Hindlimb muscle (tissue), 1 donor: ENCODE measurements around the gene CDK8. TPM values are rescaled to one million over a fixed set of nuclear protein-coding genes. Genes with fewer than 3 reads are reported as not detected.
"Not testable (repeated sequence)": the region's sequence is repeated elsewhere in the genome, so short reads cannot be mapped to it uniquely, and the experiment has no call there.

Experiments
- DNase-seq: peaks from one replicate; pipeline ENCODE4 v3.0.0-alpha.2; 2013
- polyA plus RNA-seq: library from polyadenylated mRNA; unstranded; fragments of 120-200 nt; gene quantifications from one replicate; pipeline ENCODE4 v1.2.1, GENCODE V29; 2013; ENCODE audit not compliant: insufficient read length

The CDK8 gene
- 19.9 TPM for polyA plus RNA-seq

GRCh38 chr13:26253787-26254582 lies at the start of gene CDK8:
CDK8 (plus strand) TSS chr13:26254129; CDS start chr13:26254642, 513 bp downstream.
- DNase-seq = peak; percentile 94

DNA sequence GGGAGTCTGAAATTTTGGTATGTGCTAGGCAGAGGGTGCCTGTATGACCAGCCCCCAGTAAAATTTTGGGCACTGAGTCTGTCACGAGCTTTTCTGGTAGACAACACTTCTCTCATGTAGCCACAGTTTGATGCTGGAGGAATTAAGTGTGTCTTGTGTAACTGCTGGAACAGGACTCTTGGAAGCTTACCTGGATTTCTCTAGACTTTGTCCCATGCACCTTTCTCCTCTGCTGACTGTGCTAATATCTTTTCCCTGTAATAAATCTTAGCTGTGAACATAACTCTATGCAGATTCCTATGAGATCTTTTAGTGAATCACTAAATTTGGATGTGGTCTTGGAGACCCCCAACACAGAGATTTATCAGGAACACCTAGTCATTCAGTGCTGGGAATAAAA lies 45.6 kb upstream of the CDK8 start:
- DNase-seq = no peak

DNA sequence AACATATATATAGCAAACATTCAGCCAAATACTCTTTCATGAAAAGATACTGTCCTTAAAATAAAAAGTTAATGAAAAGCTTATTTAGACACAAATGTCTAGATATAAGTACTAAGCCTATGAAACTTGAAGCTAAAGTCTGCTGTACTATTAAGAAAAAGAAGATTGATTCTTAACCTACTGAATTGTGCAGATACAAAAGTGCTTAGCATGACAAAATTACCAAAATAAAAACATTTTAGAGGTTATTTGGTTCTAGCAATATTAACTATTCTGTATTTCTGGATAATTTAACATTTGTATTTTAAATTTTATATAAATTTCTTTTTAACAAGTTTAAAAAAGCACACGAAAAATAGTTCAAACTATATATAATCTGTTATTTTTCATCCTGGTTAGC lies 40.6 kb upstream of the CDK8 start:
- no peak for DNase-seq

- DNase-seq = no peak
Measured at GRCh38 chr13:26213982-26214381, 39.9 kb upstream of the CDK8 start.

DNA sequence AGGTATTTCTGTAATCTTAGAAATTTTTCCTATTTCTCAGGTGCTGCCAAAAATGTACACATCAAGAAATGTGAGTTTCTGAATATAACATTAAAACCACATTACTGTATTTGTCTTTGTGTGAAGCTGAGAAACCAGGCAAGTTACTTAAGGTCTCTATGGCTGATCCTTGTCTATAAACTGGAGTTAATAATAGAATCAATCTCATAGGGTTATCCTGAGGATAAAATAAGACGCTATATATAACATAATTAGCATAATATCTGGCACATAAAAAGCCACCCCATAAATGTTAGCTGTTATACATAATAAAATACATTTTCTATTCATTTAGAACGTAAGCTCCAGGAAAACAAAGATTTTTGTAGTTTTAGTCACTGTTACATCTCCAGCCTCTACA lies 37.9 kb upstream of the CDK8 start:
- no peak for DNase-seq

- no peak for DNase-seq
Measured at GRCh38 chr13:26219726-26220125, 34.2 kb upstream of the CDK8 start.

DNA sequence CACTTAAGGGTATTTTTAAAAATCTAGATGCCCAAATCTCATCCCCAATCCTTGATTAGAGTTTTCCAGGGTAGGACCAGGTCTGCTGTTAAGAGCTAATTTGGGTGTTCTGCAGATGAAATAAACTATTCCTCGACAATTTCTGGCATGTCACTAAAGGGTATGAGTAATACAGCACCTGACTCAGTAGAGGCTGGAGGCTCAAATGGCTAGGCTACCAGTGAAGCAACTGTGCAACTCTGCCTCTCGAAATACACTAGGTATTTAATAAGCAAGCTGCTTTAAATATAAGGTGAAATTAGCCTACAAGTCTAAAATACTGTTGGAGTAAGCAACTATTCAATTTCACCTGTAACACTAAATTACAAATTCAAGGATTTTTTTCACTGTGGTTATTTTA lies 33.4 kb upstream of the CDK8 start:
- no peak for DNase-seq

DNA sequence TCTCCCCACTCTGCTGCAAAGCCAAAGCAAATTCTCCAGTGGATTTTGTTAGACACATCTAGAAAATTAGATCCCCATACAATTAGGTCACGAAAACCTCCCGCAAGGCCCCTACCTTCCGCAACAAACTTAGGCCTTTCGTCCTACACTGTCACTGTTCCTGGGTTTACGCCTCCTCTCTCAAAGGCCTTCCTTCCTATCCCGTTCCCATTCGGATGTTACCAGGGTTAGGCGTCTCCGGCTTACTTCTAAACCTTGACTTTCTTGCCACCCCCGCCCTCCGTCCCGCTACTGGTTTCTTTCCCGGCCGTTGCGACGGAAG lies 32.6 kb upstream of the CDK8 start:
- no peak for DNase-seq

- DNase-seq = peak; percentile 95
Measured at GRCh38 chr13:26221721-26222519, 32.0 kb upstream of the CDK8 start, which contains the start of gene RNF6. RNF6 (minus strand) TSS chr13:26222314; CDS start chr13:26219649, 2,665 bp downstream.

- no peak for DNase-seq
Measured at GRCh38 chr13:26222520-26223046, 31.3 kb upstream of the CDK8 start.

DNA sequence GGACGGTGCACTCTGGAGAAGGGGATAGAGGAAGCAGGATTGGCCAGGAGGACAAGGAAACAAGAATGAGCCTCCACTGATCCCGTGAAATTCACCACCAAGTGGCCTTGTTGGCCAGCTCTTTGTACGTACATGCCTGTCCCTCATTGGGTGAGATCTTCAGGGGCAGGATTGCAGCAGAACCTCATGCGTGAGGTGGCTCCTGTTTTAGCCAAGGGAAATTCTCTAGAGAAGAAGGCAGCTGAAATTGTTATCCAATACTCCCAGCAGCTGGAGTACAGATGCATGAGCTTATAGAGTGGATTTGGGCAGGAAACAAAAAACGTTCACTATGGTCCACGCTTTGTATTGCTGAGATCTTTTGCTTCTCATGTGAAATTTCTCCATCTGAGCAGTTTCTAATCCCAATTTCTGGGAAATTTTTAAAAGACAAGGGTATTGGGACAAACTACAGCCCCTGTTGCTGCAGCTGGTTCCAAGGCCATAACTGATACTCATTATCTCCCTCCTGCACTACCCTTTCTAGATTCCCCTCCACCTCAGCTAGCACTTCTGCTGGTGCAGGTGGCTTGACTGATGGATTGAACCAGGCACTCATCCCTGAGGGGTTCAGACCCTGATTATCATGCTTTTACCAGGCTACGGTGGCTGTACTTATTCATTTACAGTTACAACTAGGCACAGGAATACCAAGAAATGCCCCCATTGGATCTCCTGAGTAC lies 27.9 kb upstream of the CDK8 start:
- DNase-seq = peak; percentile 47

DNA sequence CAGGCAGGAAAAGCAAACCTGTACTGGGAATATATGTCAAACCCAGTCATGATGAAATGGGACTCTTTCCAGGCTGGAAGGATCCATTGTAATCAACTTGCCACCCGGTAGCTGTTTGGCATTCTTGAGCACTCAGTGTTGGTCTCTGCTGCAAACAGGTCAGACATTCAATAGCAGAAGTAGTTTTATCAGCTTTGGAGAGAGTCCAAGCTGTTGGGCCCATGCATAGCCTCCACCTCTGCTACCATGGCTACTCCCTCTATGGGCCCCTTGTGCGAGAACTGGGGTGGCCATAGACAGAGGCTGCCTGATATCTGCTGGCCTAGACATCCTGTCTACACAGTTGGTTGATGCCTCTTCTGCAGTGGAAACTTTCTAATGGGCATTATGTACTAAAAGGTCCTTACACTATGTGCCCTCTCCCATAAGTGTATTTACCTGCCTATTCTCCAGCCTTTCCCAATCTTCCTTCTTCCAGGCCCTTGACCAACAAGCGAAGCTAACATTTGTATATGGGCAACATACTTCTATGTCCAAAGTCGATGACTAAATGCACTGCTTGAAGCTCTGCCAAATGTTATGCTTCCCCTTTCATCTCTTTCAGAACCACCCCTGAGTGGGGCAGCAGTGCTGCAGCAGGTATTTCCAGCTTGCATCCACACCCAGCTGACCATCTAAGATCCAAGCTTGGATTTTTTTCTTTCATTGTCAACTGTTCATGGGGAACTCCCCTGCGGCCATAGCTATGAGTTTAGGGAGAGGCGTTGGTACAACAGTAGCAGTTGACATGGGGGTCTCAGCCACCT lies 26.6 kb upstream of the CDK8 start:
- no peak for DNase-seq

DNA sequence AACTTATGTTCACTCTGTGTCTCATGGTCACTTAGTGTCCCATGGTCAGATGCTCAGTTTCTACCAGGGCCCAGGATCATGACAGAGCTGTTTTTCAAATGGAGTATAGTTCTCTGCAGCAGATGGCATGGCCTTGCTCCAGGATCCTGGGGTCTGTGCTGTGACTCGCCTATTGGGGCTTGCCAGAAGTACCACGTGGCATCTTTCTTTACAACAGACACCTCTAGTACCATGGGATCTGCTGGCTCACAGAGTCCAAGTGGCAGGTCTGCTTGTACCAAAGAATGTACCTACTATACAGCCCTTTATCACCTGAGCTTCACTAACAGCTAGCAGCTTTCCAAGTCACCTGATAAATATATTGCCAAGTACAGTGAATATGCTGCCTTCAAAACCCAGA lies 25.8 kb upstream of the CDK8 start:
- DNase-seq = no peak

DNA sequence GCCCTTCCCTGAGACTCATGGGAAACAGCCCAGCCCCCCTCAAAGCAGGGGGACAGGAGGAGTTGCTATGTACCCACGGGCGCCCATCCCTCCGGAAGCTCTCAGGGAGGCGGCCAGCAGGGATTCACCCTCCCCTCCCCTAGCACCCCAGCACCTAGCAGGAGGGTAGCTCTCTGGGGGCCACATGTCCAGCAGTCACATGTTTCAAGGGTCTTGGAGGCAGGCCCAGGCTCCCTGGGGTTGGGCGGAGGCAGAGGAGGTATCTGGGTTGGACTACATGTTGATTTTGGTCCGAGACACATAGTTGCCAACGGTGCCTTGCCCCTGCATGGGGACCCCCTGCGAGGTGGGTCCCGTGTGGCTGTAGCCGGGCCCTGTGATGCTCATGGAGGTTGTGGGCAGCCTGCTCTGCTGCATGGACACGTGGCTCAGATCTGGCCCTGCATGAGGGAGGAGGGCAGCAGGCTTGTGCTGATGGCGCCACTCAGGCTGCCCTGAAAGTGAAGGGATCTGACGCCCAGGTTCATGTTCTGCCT lies 24.8 kb upstream of the CDK8 start:
- DNase-seq = no peak

DNA sequence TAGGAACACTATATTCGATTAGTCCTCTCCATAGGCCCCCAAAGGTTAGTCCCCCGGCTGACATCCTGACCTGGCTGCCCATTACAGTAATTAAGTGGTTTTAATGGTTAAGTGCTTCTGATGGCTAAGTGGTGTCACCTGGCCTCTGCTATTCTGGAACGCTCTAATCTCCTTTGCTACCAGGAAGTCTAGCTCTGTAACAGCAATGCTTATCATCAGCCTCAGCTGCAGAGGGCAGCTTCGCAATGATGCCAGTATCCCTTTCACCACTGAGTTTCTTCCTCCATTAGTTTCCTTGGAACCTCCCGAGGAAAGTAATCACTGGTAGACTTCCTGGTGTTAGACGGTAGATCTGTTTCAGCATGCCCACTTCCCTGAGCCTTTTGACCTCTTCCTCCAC lies 23.2 kb upstream of the CDK8 start:
- DNase-seq = no peak

DNA sequence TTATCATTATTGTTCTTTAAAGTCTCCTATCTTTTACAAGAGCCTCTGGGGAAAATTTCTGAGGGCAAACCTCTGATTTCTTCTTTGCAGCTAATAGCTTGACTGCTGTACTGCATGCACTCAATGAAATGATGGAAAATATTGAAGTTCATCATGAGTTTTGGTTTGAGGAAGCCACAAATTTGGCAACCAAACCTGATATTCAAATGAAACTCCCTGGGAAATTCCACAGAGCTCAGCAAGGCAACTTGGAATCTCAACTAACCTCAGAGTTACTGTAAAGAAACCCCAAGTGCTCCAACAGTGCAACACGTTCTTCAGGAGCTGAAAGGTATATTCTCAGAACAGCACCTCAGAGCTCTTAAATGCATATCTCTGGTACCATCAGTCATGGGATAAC lies 17.6 kb upstream of the CDK8 start:
- no peak for DNase-seq

DNA sequence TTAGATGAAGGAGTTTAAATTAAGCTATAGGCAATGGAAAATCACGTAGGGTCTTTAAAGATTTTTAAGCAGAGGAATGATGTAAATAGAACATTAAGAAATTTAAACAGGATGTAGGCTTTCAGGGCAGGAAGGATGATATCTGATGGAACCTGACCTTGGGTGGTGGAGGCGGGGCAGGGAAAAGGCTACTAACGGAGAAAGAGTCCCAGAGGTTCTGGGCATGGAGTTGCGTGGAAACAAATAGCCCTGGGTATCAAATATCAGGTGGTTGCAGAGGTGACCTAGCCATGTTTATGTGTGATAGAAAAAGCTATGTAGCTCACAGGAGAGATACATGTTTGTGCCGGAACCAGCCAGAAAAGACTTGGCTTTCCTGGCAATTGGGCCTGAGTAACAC lies 7.8 kb upstream of the CDK8 start:
- no peak for DNase-seq

GRCh38 chr13:26247011-26247410 lies 6.9 kb upstream of the CDK8 start:
- DNase-seq = no peak

DNA sequence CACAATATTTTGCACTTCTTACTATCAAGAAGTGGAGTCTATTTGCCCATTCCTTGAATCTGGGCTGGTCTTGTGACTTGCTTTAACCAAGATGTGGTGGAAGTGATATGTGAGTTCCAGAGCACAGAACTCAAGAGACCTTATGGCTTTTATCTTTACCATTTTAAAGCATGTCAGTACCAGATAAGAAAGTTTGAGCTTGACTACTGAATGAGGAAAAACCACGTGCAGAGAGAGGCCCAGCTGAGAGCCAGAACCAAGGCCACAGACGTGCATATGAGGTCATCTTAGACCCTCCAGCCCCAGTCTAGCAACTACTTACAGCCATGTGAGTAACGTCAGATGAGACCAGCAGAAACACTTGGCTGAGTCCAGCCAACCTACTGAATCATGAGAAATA lies 6.3 kb upstream of the CDK8 start:
- DNase-seq = no peak

DNA sequence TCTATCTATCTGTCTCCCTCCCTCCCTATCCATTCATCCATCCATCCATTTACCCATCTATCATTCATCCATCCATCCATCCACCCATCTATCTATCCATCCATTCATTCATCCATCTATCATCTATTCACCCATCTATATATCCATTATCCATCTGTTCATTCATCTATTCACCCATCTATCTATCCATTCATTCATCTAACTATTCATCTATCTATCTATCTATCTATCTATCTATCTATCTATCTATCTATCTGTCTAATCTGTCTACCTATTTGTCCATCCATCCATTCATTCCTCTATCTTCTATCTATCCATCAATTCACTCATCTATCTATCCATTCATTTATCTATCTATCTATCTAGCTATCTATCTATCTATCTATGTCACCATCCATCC lies 4.4 kb upstream of the CDK8 start:
- no peak for DNase-seq

DNA sequence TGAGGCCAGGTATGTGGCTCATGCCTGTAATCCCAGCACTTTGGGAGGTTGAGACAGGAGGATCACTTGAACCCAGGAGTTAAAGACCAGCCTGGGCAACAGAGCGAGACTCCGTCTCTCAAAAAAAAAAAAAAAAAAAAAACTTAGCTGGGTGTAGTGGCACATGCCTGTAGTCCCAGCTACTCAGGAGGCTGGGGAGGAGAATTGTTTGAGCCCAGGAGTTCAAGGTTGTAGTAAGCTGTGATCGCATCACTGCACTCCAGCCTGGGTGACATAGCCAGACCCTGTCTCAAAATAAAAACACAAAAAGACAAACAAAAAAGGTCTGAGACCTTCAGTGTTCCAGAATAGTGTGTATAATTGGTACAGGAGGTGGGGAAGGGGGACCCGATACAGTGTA lies 1.9 kb upstream of the CDK8 start:
- not testable (repeated sequence) for DNase-seq

DNA sequence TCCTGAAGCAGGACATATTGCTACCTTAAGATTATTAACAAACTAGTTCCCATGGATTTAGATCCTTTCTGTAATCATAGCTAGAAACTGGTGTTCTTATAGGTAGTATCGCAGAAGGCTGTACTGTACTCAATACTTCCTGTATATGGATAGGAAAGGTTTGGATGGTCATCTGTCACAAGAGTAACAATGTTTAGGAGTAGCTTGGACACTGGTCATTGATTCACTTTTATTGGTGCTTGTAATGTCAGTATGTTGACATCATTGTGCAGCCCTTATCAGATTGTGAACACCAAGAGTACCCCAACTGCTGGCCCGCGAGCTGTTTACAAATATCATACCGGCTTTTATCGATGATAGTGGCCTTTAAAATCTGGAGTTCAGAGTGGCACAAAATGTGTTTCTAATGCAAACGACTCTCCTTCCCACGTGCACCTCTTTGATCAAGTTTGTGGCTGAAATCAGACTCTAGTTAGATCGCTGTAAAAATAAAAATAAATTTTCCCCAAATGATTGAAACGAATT lies 605 bp upstream of the CDK8 start:
- no peak for DNase-seq
